Measurements from ENCODE around the gene TMEM212. TPM values are rescaled to one million over a fixed set of nuclear protein-coding genes. Genes with fewer than 3 reads are reported as not detected.
"Not testable (repeated sequence)": the region's sequence is repeated elsewhere in the genome, so short reads cannot be mapped to it uniquely, and the experiment has no call there.

The TMEM212 gene
- total RNA-seq, 1 donor from 2014 or later, result 0.09 TPM

DNA sequence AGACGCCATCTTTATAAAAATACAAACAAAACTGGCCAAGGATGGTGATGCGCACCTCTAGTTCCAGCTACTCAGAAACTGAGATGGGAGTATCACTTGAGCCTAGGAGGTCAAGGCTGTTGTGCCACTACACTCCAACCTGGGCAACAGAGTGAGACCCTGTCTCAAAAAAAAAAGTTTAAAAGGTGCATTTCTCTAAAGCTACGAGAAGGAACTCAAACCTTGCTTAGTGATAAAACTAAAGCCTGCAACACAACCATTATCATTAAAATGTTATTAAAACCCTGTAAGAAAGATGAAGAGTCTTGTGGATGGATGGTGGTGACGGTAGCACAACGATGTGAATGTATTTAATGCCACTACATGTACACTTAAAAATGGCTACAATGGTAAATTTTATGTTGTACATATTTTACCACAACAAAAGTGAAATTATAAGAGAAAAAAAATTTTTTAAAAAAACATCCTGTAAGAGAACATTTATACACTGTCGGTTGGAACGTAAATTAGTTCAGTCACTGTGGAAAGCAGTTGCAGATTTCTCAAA is 35.9 kb upstream of the TMEM212 start:
- Mint-ChIP-seq H3K9me3 (no peaks in the 10 kb centered on the region), H3K4me1 (ENCODE audit: low read depth) (peaks cover 27% of the 10 kb centered on the region), H3K4me3 (ENCODE audit: low read depth) (no peak overlapping the region), H3K27me3 (ENCODE audit: low read depth) (peaks cover 29% of the 10 kb centered on the region), H3K36me3 (ENCODE audit: low read depth) (no peaks in the 10 kb centered on the region), H3K27ac (no peak overlapping the region)
- no peak for DNase-seq (ENCODE audit: low spot score)
- intact Hi-C loops (cut with micrococcal nuclease), result no loop called here

DNA sequence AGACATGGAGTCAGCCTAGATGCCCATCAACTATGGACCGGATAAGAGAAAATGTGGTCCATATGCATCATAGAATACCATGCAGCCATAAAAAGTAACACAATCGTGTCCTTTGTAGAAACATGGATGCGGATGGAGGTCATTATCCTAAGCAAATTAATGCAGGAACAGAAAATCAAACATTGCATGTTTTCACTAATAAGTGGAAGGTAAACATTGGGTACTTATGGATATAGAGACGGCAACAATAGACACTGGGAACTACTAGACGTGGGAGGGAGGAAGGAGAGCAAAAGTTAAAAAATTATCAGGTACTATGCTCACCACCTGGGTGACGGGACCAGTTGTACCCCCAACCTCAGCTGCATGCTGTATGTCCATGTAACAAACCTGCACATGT is 35.3 kb upstream of the TMEM212 start:
- H3K27ac Mint-ChIP-seq, result no peak overlapping the region

DNA sequence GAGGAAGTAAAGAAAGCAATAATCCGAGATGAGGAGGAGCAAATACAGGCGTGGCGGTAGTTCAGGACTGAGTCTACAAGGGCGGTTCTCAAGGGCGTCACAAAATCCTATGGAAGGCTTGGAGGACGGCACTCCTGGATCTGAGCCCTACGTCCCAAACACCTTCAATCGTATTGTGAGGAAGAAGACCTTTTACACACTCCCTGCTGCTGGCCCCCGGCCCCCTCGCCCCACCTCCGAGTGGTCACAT is 33.6 kb upstream of the TMEM212 start:
- H3K27ac Mint-ChIP-seq, result peak overlapping the region; percentile 47
- no peaks in the 10 kb centered on the region for H3K36me3 Mint-ChIP-seq (ENCODE audit: low read depth)
- H3K4me1 Mint-ChIP-seq (ENCODE audit: low read depth), result peaks cover 41% of the 10 kb centered on the region
- no peaks in the 10 kb centered on the region for H3K9me3 Mint-ChIP-seq
- intact Hi-C loops (cut with micrococcal nuclease), result no loop called here
- H3K27me3 Mint-ChIP-seq (ENCODE audit: low read depth), result peaks cover 25% of the 10 kb centered on the region
- DNase-seq (ENCODE audit: low spot score), result no peak
- peak overlapping the region; percentile 77 for H3K4me3 Mint-ChIP-seq (ENCODE audit: low read depth)

More for the DNA sequence above, 35.3 kb upstream of the TMEM212 start:
- H3K27me3 Mint-ChIP-seq (ENCODE audit: low read depth), result peaks cover 26% of the 10 kb centered on the region
- intact Hi-C loops (cut with micrococcal nuclease), result no loop called here
- H3K4me1 Mint-ChIP-seq (ENCODE audit: low read depth), result peaks cover 28% of the 10 kb centered on the region
- no peaks in the 10 kb centered on the region for H3K9me3 Mint-ChIP-seq
- no peaks in the 10 kb centered on the region for H3K36me3 Mint-ChIP-seq (ENCODE audit: low read depth)
- H3K4me3 Mint-ChIP-seq (ENCODE audit: low read depth), result no peak overlapping the region
- no peak for DNase-seq (ENCODE audit: low spot score)

DNA sequence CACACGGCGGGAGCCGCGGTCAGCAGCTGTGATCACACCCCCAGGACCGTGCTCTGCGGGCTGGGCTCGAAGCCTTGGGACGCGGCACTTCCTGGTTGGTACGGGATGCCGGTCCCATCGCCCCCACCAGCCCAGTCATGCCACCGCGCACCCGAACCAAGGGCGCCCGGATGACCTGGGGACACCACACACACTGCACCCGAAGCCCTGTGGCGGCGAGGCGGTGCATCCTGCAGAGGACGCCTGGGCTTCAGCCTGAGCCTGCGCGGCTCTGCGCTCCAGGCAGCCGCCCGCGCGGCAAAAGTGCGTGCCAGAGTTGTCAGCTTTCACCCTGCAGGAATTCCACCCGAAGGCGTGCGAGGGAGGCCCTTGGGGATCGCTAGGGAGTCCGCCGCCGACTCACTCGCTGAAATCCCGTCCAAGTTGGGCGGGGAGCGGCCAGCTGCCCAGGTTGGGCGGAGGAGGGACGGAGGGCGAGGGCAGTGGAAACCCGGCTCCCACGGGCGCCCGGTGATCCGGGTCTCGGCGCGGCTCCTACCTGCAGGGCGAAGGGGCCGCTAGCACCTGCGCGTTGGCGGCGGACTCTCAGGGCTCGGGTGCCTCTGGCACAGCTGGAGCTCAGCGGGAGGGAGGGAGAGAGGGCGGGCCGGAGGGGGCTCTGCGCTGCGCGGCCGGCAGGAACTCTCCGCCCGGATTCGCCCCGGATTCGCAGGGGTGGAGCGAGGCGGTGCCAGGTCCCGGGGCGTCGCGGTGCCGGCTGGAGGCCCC is 33.1 kb upstream of the TMEM212 start, which contains the start of gene PLD1:
TSS of gene PLD1 (minus strand) at position 623 of the 768 bp plus-strand sequence. CDS start 72,432 bp downstream, outside the sequence.
- Mint-ChIP-seq H3K36me3 (ENCODE audit: low read depth) (no peaks in the 10 kb centered on the region), H3K4me3 (ENCODE audit: low read depth) (peak within 1 kb of the TSS; percentile 77), H3K27me3 (ENCODE audit: low read depth) (peaks cover 24% of the 10 kb centered on the region), H3K27ac (peak within 1 kb of the TSS; percentile 47), H3K9me3 (no peaks in the 10 kb centered on the region), H3K4me1 (ENCODE audit: low read depth) (peaks cover 43% of the 10 kb centered on the region)
- intact Hi-C loops (cut with micrococcal nuclease), result loop anchor here (5.0 to 10.0 kb wide), 5 partner anchors 67 to 705 kb away; partner anchors contain the start of gene FNDC3B
- peak; percentile 51 for DNase-seq (ENCODE audit: low spot score)

DNA sequence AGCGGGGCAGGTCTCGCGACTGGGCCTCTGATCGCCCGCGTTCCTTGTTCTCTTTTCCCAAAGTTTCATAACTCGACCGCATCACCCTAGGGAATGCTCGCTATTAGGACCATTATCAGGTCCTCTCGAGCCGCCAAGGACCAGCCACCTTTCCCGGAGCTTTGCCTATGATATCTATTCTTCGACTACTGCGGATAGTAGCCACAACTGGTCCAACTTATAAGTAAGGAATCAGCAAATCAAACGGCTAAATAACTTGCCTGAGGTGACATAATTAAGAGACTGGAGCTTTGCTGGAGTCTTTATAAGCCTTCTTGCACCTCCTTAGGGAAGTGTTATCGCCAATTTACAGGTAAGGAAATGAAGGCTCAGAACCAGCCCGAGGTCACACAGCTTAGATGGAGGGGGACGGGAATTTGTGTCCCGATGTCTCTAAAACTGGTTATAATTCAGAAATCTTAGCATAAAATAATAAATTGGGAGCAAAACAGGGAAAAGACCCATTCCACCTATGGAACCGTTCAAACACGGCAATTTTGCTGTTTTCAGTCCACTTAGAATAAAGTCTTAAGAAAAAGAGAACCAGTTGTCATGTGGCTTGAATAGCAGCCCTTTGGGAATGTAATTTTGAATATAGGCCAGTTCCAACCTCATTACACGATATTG is 32.4 kb upstream of the TMEM212 start:
- Mint-ChIP-seq H3K4me3 (ENCODE audit: low read depth) (peak overlapping the region; percentile 72), H3K4me1 (ENCODE audit: low read depth) (peaks cover 43% of the 10 kb centered on the region), H3K27me3 (ENCODE audit: low read depth) (peaks cover 24% of the 10 kb centered on the region), H3K9me3 (no peaks in the 10 kb centered on the region), H3K27ac (no peak overlapping the region), H3K36me3 (ENCODE audit: low read depth) (no peaks in the 10 kb centered on the region)
- no peak for DNase-seq (ENCODE audit: low spot score)
- intact Hi-C loops (cut with micrococcal nuclease), result loop anchor here (5.0 to 10.0 kb wide), 5 partner anchors 67 to 704 kb away; partner anchors contain the start of gene FNDC3B

DNA sequence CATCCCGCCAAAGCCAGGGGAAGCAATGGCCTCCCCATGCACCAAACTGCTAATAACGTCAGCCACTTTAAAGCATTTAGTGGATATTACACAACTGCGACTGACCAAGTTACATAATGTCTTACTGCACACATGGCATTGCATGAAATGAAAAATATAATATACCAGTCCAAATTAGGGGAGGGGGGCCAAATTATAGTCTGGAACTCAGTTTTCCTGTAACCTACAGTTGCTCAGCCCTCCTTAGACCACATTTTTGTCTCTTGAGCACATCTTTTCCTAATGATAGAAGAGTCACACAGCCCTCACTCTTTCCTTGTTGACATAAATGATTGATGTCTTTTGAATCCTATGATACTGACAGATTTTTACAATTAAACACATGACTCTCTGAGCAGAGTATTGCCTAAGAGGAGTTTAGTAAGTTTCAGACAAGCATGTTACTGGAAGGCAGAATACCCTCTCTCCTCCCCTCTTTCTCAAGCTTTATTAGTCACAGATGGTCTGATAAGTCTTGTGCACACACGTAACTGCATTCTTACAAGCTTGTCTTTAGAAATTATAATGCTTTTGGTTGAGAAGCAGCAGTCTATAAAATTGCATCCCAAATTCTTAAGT is 31.7 kb upstream of the TMEM212 start:
- no peaks in the 10 kb centered on the region for H3K36me3 Mint-ChIP-seq (ENCODE audit: low read depth)
- H3K9me3 Mint-ChIP-seq, result no peaks in the 10 kb centered on the region
- peaks cover 24% of the 10 kb centered on the region for H3K27me3 Mint-ChIP-seq (ENCODE audit: low read depth)
- H3K4me1 Mint-ChIP-seq (ENCODE audit: low read depth), result peaks cover 43% of the 10 kb centered on the region
- intact Hi-C loops (cut with micrococcal nuclease), result loop anchor here (5.0 to 10.0 kb wide), 5 partner anchors 66 to 703 kb away; partner anchors contain the start of gene FNDC3B
- no peak for DNase-seq (ENCODE audit: low spot score)
- H3K4me3 Mint-ChIP-seq (ENCODE audit: low read depth), result peak overlapping the region; percentile 46
- H3K27ac Mint-ChIP-seq, result no peak overlapping the region

DNA sequence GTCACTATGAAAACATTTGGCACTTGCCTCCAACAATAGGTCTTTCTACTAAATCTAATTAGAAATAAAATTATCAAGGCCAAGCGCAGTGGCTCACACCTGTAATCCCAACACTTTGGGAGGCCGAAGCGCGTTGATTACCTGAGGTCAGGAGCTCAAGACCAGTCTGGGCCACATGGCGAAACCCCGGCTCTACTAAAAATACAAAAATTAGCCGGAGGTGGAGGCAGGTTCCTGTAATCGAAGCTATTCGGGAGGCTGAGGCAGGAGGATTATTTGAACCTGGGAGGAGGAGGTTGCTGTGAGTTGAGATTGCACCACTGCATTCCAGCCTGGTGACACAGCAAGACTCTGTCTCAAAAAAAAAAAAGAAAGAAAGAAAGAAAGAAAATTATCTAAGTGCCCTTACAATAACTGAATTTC is 31.2 kb upstream of the TMEM212 start:
- no peaks in the 10 kb centered on the region for H3K9me3 Mint-ChIP-seq
- H3K4me3 Mint-ChIP-seq (ENCODE audit: low read depth), result no peak overlapping the region
- peaks cover 24% of the 10 kb centered on the region for H3K27me3 Mint-ChIP-seq (ENCODE audit: low read depth)
- no peak for DNase-seq (ENCODE audit: low spot score)
- H3K36me3 Mint-ChIP-seq (ENCODE audit: low read depth), result no peaks in the 10 kb centered on the region
- intact Hi-C loops (cut with micrococcal nuclease), result loop anchor here (5.0 to 10.0 kb wide), 5 partner anchors 65 to 703 kb away; partner anchors contain the start of gene FNDC3B
- H3K27ac Mint-ChIP-seq, result no peak overlapping the region
- H3K4me1 Mint-ChIP-seq (ENCODE audit: low read depth), result peaks cover 39% of the 10 kb centered on the region

DNA sequence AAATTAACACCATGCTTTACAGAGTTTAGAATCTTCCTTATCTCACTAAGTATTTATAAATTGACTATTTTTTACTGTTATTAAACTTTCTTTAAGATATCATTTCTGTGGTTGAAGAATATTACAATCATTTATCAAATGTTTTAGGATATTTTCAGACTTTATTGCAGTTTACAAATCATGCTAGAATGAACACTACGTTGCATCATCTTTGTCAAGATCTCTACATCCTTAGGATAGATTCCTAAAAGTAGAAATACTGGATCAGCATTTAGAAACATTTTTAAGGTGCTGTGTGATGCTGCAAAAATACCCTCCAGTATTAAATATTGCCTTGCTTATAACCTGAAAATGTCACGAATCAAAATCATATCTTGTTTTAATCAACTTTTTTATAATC is 30.3 kb upstream of the TMEM212 start:
- no peak for DNase-seq (ENCODE audit: low spot score)
- H3K4me1 Mint-ChIP-seq (ENCODE audit: low read depth), result peaks cover 39% of the 10 kb centered on the region
- H3K36me3 Mint-ChIP-seq (ENCODE audit: low read depth), result no peaks in the 10 kb centered on the region
- H3K4me3 Mint-ChIP-seq (ENCODE audit: low read depth), result no peak overlapping the region
- intact Hi-C loops (cut with micrococcal nuclease), result loop anchor here (5.0 to 10.0 kb wide), 5 partner anchors 64 to 702 kb away; partner anchors contain the start of gene FNDC3B
- no peak overlapping the region for H3K27ac Mint-ChIP-seq
- peaks cover 21% of the 10 kb centered on the region for H3K27me3 Mint-ChIP-seq (ENCODE audit: low read depth)
- H3K9me3 Mint-ChIP-seq, result no peaks in the 10 kb centered on the region

DNA sequence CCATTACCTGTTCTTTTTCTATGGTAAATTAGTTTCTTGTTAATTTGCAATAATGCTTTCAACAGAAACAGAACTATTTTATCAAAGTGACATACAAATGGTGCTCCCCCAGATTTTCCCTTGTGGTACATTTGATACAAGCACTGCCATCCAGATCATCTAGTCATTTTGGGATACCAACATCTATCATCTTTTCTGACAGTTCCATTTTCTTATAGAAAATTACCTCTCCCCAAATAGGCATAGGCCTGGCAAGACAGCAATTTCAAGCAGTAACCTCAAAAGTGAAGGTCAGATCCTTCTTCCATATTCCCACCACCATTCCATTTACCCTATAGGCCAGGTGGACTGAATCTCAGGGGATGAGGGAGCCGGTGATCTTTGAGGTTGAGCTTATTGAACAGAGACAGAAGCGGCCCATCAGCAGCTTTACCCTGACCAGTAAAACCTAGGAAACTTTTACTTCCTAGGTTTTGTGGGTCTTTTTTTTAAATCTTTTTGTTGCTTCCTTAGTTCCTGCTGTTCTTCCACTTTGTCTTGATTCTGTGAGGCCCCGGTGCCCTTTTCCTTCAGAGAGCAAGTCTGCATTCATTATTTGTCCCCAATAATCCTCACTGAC is 29.8 kb upstream of the TMEM212 start:
- no peaks in the 10 kb centered on the region for H3K36me3 Mint-ChIP-seq (ENCODE audit: low read depth)
- peak overlapping the region; percentile 64 for H3K27ac Mint-ChIP-seq
- peaks cover 20% of the 10 kb centered on the region for H3K27me3 Mint-ChIP-seq (ENCODE audit: low read depth)
- H3K4me1 Mint-ChIP-seq (ENCODE audit: low read depth), result peaks cover 39% of the 10 kb centered on the region
- no peak for DNase-seq (ENCODE audit: low spot score)
- no peaks in the 10 kb centered on the region for H3K9me3 Mint-ChIP-seq
- intact Hi-C loops (cut with micrococcal nuclease), result loop anchor here (5.0 to 10.0 kb wide), 5 partner anchors 64 to 701 kb away; partner anchors contain the start of gene FNDC3B
- H3K4me3 Mint-ChIP-seq (ENCODE audit: low read depth), result no peak overlapping the region

DNA sequence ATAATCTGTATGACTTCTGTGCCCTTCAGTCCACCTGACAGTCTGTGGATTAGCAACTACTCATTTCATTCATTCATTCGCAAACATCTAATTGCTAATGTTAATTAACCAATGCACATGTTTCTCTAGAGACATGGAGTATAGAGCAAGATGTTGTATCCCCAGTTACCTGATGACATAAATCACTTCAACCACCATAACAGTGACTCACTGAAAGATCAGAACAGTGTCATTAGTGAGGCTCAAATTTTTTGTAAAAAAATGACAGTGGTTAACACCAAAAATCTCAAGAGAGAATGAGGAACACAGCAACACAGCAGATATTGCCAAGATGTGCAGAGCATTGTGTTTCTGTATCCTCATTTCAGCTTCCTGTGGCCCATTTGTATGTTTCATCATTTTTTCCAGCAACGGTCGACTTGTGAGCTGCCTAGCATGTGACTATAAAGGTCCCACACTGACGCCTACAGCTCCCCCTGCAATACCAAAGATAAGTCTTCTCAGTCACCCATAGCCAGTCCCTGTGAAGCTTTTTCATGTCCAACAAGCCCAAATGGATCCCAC is 29.2 kb upstream of the TMEM212 start:
- Mint-ChIP-seq H3K27ac (peak overlapping the region; percentile 64), H3K4me1 (ENCODE audit: low read depth) (peaks cover 39% of the 10 kb centered on the region), H3K4me3 (ENCODE audit: low read depth) (no peak overlapping the region), H3K36me3 (ENCODE audit: low read depth) (no peaks in the 10 kb centered on the region), H3K9me3 (no peaks in the 10 kb centered on the region), H3K27me3 (ENCODE audit: low read depth) (peaks cover 20% of the 10 kb centered on the region)
- no peak for DNase-seq (ENCODE audit: low spot score)
- intact Hi-C loops (cut with micrococcal nuclease), result loop anchor here (1.0 to 10.0 kb wide), 7 partner anchors 32 to 701 kb away; partner anchors contain the start of gene FNDC3B

DNA sequence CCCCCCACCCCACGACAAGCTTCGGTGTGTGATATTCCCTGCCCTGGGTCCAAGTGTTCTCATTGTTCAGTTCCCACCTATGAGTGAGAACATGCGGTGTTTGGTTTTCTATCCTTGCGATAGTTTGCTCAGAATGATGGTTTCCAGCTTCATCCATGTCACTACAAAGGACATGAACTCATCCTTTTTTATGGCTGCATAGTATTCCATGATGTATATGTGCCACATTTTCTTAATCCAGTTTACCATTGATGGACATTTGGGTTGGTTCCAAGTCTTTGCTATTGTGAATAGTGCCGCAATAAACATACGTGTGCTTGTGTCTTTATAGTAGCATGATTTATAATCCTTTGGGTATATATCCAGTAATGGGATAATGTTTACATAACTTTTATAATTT is 28.5 kb upstream of the TMEM212 start:
- not testable (repeated sequence) for DNase-seq (ENCODE audit: low spot score); H3K4me3 Mint-ChIP-seq (ENCODE audit: low read depth); H3K27ac Mint-ChIP-seq; H3K36me3 Mint-ChIP-seq (ENCODE audit: low read depth); H3K9me3 Mint-ChIP-seq
- H3K27me3 Mint-ChIP-seq (ENCODE audit: low read depth), result peaks cover 16% of the 10 kb centered on the region
- intact Hi-C loops (cut with micrococcal nuclease), result loop anchor here (1.0 to 10.0 kb wide), 7 partner anchors 32 to 700 kb away; partner anchors contain the start of gene FNDC3B
- peaks cover 32% of the 10 kb centered on the region for H3K4me1 Mint-ChIP-seq (ENCODE audit: low read depth)

All from activated T-helper 2 cell treated with anti-CD3 and anti-CD28 coated beads, Interferon-gamma antibody, Interleukin-2, Interleukin-4, amounts not matched to agents 10 μg/mL and 5 μg/mL and 100 μg/mL, durations not matched to agents 14 hours and 24 hours and 36 hours (primary cell).